GM12878 (cell line): ENCODE results near the gene MEIS1. TPM values are rescaled to one million over a fixed set of nuclear protein-coding genes. Genes with fewer than 3 reads are reported as not detected.

Experiments used
- BCL11A ChIP-seq: IDR thresholded peaks from 2 replicates; pipeline ENCODE4 v1.6.1; 2011; ENCODE audit warnings: low read depth, low read length
- FOS ChIP-seq: IDR thresholded peaks from 3 replicates; pipeline ENCODE4 v1.6.1; 2011; ENCODE audit warnings: borderline replicate concordance; ENCODE audit not compliant: insufficient read length; ENCODE audit errors: extremely low read depth
- FOXM1 ChIP-seq: IDR thresholded peaks from 2 replicates; pipeline ENCODE4 v1.6.1; 2012; ENCODE audit warnings: low read depth, mild to moderate bottlenecking, inconsistent platforms, low read length, moderate library complexity
- KAT2A ChIP-seq: conservative IDR thresholded peaks from 2 replicates; pipeline ENCODE4 v1.6.1; 2011; ENCODE audit warnings: low read depth, low read length; ENCODE audit not compliant: control insufficient read depth
- SMC3 ChIP-seq: IDR thresholded peaks from 2 replicates; pipeline ENCODE4 v1.6.1; 2011; ENCODE audit warnings: low read length, improper control_type of control experiment, borderline replicate concordance
- USF2 ChIP-seq: IDR thresholded peaks from 2 replicates; pipeline ENCODE4 v1.6.1; 2011; ENCODE audit warnings: low read depth, low read length, improper control_type of control experiment, borderline replicate concordance
- YY1 ChIP-seq: IDR thresholded peaks from 2 replicates; pipeline ENCODE4 v1.6.1; 2011; ENCODE audit warnings: low read depth, mild to moderate bottlenecking, low read length
- ZBTB4 ChIP-seq: fragments of 450-650 bp; formaldehyde crosslinking; IDR thresholded peaks from 2 replicates; pipeline ENCODE4 v1.4.0; 2022; ENCODE audit warnings: mild to moderate bottlenecking, moderate library complexity
- ZNF24 ChIP-seq: fragments of 450-650 bp; IDR thresholded peaks from 2 replicates; pipeline ENCODE4 v1.6.1; 2017; ENCODE audit warnings: antibody characterized with exemption, mild to moderate bottlenecking
- polyA plus RNA-seq, 11 experiments: library from polyadenylated mRNA; depleted of rRNA in 4 of 11; unstranded in 6 of 11; stranded (reverse) in 5 of 11; fragments of >200 nt; fragmentation: Nextera tagmentation in 4 of 11; fragmentation: Illumina TruSeq in 1 of 11; extraction: Ambion mirVana in 4 of 11; extraction: Trizol in 1 of 11; gene quantifications; 1 replicate in 1 of 11; 2 replicates in 10 of 11; pipeline versions ENCODE4 v1.2.1 to v1.2.3, GENCODE V29; 2011 to 2016; ENCODE audit warnings: inconsistent platforms in 2 of 11, missing spikeins in 2 of 11, low read depth in 1 of 11
- total RNA-seq, 4 experiments: library from RNA; depleted of rRNA in 3 of 4; stranded (reverse); fragments of >200 nt in 3 of 4; fragmentation: Illumina TruSeq in 1 of 4; extraction: Trizol in 1 of 4; gene quantifications; 2 replicates each; pipeline versions ENCODE4 v1.2.1 to v1.2.3, GENCODE V29; 2013 to 2021

MEIS1 gene
- total and polyA plus RNA-seq, 10 of the 15 experiments (the other 5 are each of a cell fraction or from before 2014, with no cell fraction given), result 0.04 to 0.31 (median 0.14) TPM; not detected in 6

- TF ChIP-seq USF2, result no peak
- TF ChIP-seq YY1, result no peak
- TF ChIP-seq BCL11A, result no peak
- no peak for TF ChIP-seq FOXM1
- TF ChIP-seq ZBTB4 (CRISPR knock-in tag), result no peak
- TF ChIP-seq SMC3, result no peak
- TF ChIP-seq ZNF24, result no peak
- TF ChIP-seq KAT2A, result no peak
- TF ChIP-seq FOS, result no peak
Observed at GRCh38 chr2:66427300-66427699, 7.6 kb upstream of the MEIS1 start (continued).
